Peyer's patch (tissue), 4 donors: ENCODE data around the gene FN3K.

Experiments
- CTCF ChIP-seq, 6 experiments: fragments of 450-650 bp in 4 of 6; fragments of 200-600 bp in 2 of 6; sonication (generic) in 1 of 6; IDR thresholded peaks; one replicate each; pipeline ENCODE4 v1.5.1; 2017 to 2019; ENCODE audit warnings: antibody characterized with exemption in 6 of 6, mild to moderate bottlenecking in 3 of 6, moderate library complexity in 1 of 6
- POLR2A ChIP-seq, 2 donors: fragments of 450-650 bp; IDR thresholded peaks; one replicate each; pipeline ENCODE4 v1.5.1; 2017; ENCODE audit warnings: antibody characterized with exemption in 2 of 2, mild to moderate bottlenecking in 2 of 2, moderate library complexity in 2 of 2

- TF ChIP-seq CTCF (IDR thresholded peaks at IDR 0.05) (no peak), POLR2A (IDR thresholded peaks at IDR 0.05) (no peak)
These were observed 48.1 kb downstream of the FN3K start for GRCh38 chr17:82783498-82783897.
